Measurements from ENCODE around the gene HOXC4. TPM values are rescaled to one million over a fixed set of nuclear protein-coding genes. Genes with fewer than 3 reads are reported as not detected.

Gene HOXC4
- total and polyA plus RNA-seq, 2 of the 8 experiments (the other 6 are each of a cell fraction or from before 2014, with no cell fraction given), result not detected

- H3K9me3 ChIP-seq (ENCODE audit: insufficient read depth in 2 of 2, low read depth in 1 of 2, low read length in 1 of 2), result no peaks in the 10 kb centered on the region
- H3K23me2 ChIP-seq (ENCODE audit: low read depth, low read length), result no peaks in the 10 kb centered on the region; the same call in 1 of the 2 replicates
- no peak overlapping the region for H2BK20ac ChIP-seq (ENCODE audit: low read length)
- H3K18ac ChIP-seq (ENCODE audit: extremely low read depth, low read length), result peak overlapping the region; percentile 6; the same call in 1 of the 2 replicates
- H2BK5ac ChIP-seq (ENCODE audit: low read depth, low read length), result no peak overlapping the region
- no peak overlapping the region for H2AFZ ChIP-seq (ENCODE audit: low read length)
- H3K4ac ChIP-seq (replicated peaks; ENCODE audit: insufficient read length, low read depth, low read length), result no peak overlapping the region
- H2BK12ac ChIP-seq (ENCODE audit: low read depth, low read length), result no peak overlapping the region
- FAIRE-seq (no peak), DNase-seq (ENCODE audit: low read depth in 1 of 2, low spot score in 2 of 2) (no peak)
- H3K79me1 ChIP-seq (ENCODE audit: low read depth, low read length), result no peaks in the 10 kb centered on the region
- peaks cover 83 to 98% (median 95%) of the 10 kb centered on the region in 4 experiments for H3K27me3 ChIP-seq (replicated peaks in 1 of 4; ENCODE audit: control insufficient read depth in 3 of 4, extremely low read depth in 1 of 4, insufficient read depth in 3 of 4, low read length in 3 of 4)
- no peak overlapping the region; a peak in 1 of 4 replicates for H3K4me2 ChIP-seq (ENCODE audit: insufficient read depth in 1 of 2, low read depth in 2 of 2, low read length in 2 of 2)
- 30% methylated on average over 7 of the region's 7 CpGs; no CpG with 5 or more reads in 1 of the 2 experiments for WGBS, 2 experiments (ENCODE audit: extremely low coverage in 1 of 2, insufficient coverage in 1 of 2, insufficient read length in 1 of 2, insufficient replicate concordance in 2 of 2, low coverage in 1 of 2, low lambda C conversion rate in 2 of 2, missing lambda C conversion rate in 1 of 2)
- H3K27ac ChIP-seq (ENCODE audit: low read depth, low read length), result no peak overlapping the region
- H3K9ac ChIP-seq (replicated peaks in 1 of 4; ENCODE audit: extremely low read depth in 1 of 4, low read depth in 3 of 4, low read length in 3 of 4), result no peak overlapping the region
- CTCF ChIA-PET (ENCODE audit: partially characterized antibody), result interaction anchor here (0.7 to 2.8 kb wide), 13 partner anchors 28 to 358 kb away, joined by 3 to 18 read pairs (median 5); partner anchors contain the start of genes HOXC10, HOXC5 and HOXC9
- H2BK120ac ChIP-seq (replicated peaks; ENCODE audit: low read depth, low read length), result no peak overlapping the region
- H3K36me3 ChIP-seq (ENCODE audit: control insufficient read depth in 2 of 4, insufficient read depth in 4 of 4, low read length in 3 of 4), result no peaks in the 10 kb centered on the region; a peak in 1 of 8 replicates
- no peaks in the 10 kb centered on the region for H3K79me2 ChIP-seq (ENCODE audit: control insufficient read depth in 1 of 2, insufficient read depth in 2 of 2, low read length in 2 of 2)
- no peak overlapping the region for H3K23ac ChIP-seq (ENCODE audit: insufficient read length)
- no peak overlapping the region for H2BK15ac ChIP-seq (ENCODE audit: low read length)
- POLR2A ChIA-PET (ENCODE audit: partially characterized antibody), result interaction anchor here (0.6 kb wide), 1 partner anchor 137 kb away, joined by 3 read pairs; no protein-coding TSS in a partner anchor
- no peak overlapping the region for H4K91ac ChIP-seq (replicated peaks; ENCODE audit: insufficient read length, low read length)
- no peak overlapping the region for H3K4me3 ChIP-seq (ENCODE audit: extremely low read depth in 1 of 4, insufficient read depth in 2 of 4, low read depth in 3 of 4, low read length in 4 of 4)
- peaks cover 4 to 14% (median 7%) of the 10 kb centered on the region in 4 experiments for H3K4me1 ChIP-seq (replicated peaks in 1 of 4; ENCODE audit: control insufficient read depth in 3 of 4, insufficient read depth in 4 of 4, low read length in 3 of 4)
- H4K5ac ChIP-seq (ENCODE audit: insufficient read length, low read depth, low read length), result no peak overlapping the region
- H3K14ac ChIP-seq (ENCODE audit: insufficient read length), result no peak overlapping the region
- H4K20me1 ChIP-seq (replicated peaks in 1 of 2; ENCODE audit: control insufficient read depth in 1 of 2, insufficient read depth in 2 of 2, low read length in 2 of 2), result peaks cover 0 to 2% of the 10 kb centered on the region in 2 experiments
- H3K56ac ChIP-seq (replicated peaks; ENCODE audit: insufficient read length, low read depth, low read length), result no peak overlapping the region
- H2AK5ac ChIP-seq (ENCODE audit: low read depth, low read length), result no peak overlapping the region
- no peak overlapping the region for H4K8ac ChIP-seq (ENCODE audit: extremely low read depth, insufficient read depth, low read length)
- TF ChIP-seq SRF (IDR thresholded peaks at IDR 0.05; ENCODE audit: low read depth, low read length) (no peak), TAF1 (IDR thresholded peaks at IDR 0.05; ENCODE audit: low read depth, low read length) (no peak), RNF2 (IDR thresholded peaks at IDR 0.05; ENCODE audit: borderline replicate concordance, low read depth, low read length, missing control alignments, poor library complexity, severe bottlenecking) (peak; percentile 29), KDM4A (IDR thresholded peaks at IDR 0.05; ENCODE audit: low read depth, low read length, severe bottlenecking) (no peak), CREB1 (IDR thresholded peaks at IDR 0.05) (no peak), CBX8 (IDR thresholded peaks at IDR 0.05; ENCODE audit: borderline replicate concordance, low read depth, low read length) (no peak)
Measured at GRCh38 chr12:54059668-54060067, 6.0 kb downstream of the HOXC4 start.

Data from H1 (cell line).